Ascending aorta (tissue), 2 donors: ENCODE measurements around the gene C6orf89. TPM values are rescaled to one million over a fixed set of nuclear protein-coding genes. Genes with fewer than 3 reads are reported as not detected.

Experiments used
- DNase-seq, 2 donors: peaks; one replicate each; pipeline ENCODE4 v3.0.0-alpha.2; 2019; ENCODE audit warnings: low spot score in 2 of 2
- H3K27ac ChIP-seq, 2 donors: fragments of 200-600 bp; sonication (generic); one replicate each; pipeline ENCODE4 v1.5.1; 2016 to 2017; ENCODE audit warnings: mild to moderate bottlenecking in 1 of 2
- H3K27me3 ChIP-seq: fragments of 200-600 bp; sonication (generic); one replicate; pipeline ENCODE4 v1.5.1; 2017
- H3K36me3 ChIP-seq, 2 donors: fragments of 200-600 bp; sonication (generic); one replicate each; pipeline ENCODE4 v1.5.1; 2016
- H3K4me1 ChIP-seq, 2 donors: fragments of 200-600 bp; sonication (generic); one replicate each; pipeline ENCODE4 v1.5.1; 2016 to 2017; ENCODE audit warnings: mild to moderate bottlenecking in 1 of 2
- H3K4me3 ChIP-seq, 2 donors: fragments of 200-600 bp; sonication (generic); one replicate each; pipeline ENCODE4 v1.5.1; 2016 to 2017; ENCODE audit warnings: mild to moderate bottlenecking in 1 of 2
- H3K9me3 ChIP-seq, 2 donors: fragments of 200-600 bp; sonication (generic); one replicate each; pipeline ENCODE4 v1.5.1; 2016
- CTCF ChIP-seq, 3 experiments: fragments of 200-600 bp in 2 of 3; fragments of 450-650 bp in 1 of 3; sonication (generic) in 2 of 3; IDR thresholded peaks; one replicate each; pipeline ENCODE4 v1.5.1; 2016 to 2019; ENCODE audit warnings: antibody characterized with exemption in 3 of 3, mild to moderate bottlenecking in 1 of 3, moderate library complexity in 1 of 3
- intact Hi-C: fragments of 100-400 bp; cut with DNase I; formaldehyde crosslinking; loops from one replicate; pipeline ENCODE4 v1.15.1; 2023
- total RNA-seq: library from RNA; depleted of rRNA; stranded (reverse); fragments of >200 nt; gene quantifications from one replicate; pipeline ENCODE4 v1.1.0, GENCODE V29; 2016

The C6orf89 gene
- total RNA-seq, 1 donor from 2014 or later, result 21.6 TPM

DNA sequence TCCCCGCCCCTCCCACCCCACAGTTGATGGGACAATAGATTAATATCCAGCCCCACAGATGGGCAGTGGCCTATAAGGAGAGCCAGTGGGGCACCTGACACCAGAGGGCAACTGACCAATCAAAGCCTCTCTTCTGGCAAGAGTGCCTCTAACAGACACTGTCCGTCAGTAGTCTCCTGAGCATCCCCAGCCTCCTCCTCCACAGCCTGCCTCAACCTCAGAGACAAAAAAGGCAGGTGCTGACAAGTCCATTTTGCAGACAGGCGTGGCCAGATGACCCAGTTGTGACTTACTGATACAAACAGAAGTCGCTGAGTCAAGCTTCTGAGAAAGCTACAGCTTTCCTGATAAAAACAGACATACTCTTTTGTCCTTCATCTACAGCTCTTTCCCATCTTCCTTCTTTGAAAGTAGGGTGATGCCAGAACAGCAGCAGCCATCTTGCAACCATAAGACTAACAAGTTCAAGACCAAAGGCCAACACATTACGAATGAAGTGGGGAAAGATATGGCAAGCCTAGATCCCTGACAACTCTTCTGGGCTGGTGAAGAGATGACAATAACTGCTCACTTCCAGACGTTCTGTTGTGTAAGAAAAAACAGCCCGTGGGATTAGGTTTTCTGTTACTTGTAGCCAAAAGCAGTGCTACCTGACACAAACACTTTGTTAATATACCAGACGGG is 23.4 kb upstream of the C6orf89 start:
- intact Hi-C loops, result no loop called here
- TF ChIP-seq CTCF (IDR thresholded peaks at IDR 0.05), result no peak
- peaks cover 0 to 4% of the 10 kb centered on the region in 2 donors for H3K36me3 ChIP-seq

GRCh38 chr6:36862848-36863382 is 22.8 kb upstream of the C6orf89 start:
- Histone ChIP-seq H3K27me3 (no peaks in the 10 kb centered on the region), H3K27ac (no peak overlapping the region), H3K9me3 (no peaks in the 10 kb centered on the region), H3K4me3 (no peak overlapping the region), H3K4me1 (peaks cover 0 to 2% of the 10 kb centered on the region in 2 donors), H3K36me3 (peaks cover 2 to 4% of the 10 kb centered on the region in 2 donors)
- intact Hi-C loops, result no loop called here
- no peak for TF ChIP-seq CTCF (IDR thresholded peaks at IDR 0.05)
- no peak for DNase-seq

More for the DNA sequence above, 23.4 kb upstream of the C6orf89 start:
- no peaks in the 10 kb centered on the region for H3K27me3 ChIP-seq
- no peaks in the 10 kb centered on the region for H3K9me3 ChIP-seq
- no peak for DNase-seq
- no peak overlapping the region for H3K27ac ChIP-seq
- H3K4me3 ChIP-seq, result no peak overlapping the region
- peaks cover 0 to 2% of the 10 kb centered on the region in 2 donors for H3K4me1 ChIP-seq

- TF ChIP-seq CTCF (IDR thresholded peaks at IDR 0.05), result no peak
- Histone ChIP-seq H3K4me1 (no peaks in the 10 kb centered on the region), H3K36me3 (peaks cover 3 to 4% of the 10 kb centered on the region in 2 donors), H3K9me3 (no peaks in the 10 kb centered on the region), H3K27me3 (no peaks in the 10 kb centered on the region), H3K27ac (no peak overlapping the region), H3K4me3 (no peak overlapping the region)
- intact Hi-C loops, result no loop called here
- no peak for DNase-seq
Observed at GRCh38 chr6:36863670-36864540, 21.8 kb upstream of the C6orf89 start.

- no peaks in the 10 kb centered on the region for H3K9me3 ChIP-seq
- H3K4me1 ChIP-seq, result no peaks in the 10 kb centered on the region
- DNase-seq, result no peak
- no peak for TF ChIP-seq CTCF (IDR thresholded peaks at IDR 0.05)
- H3K27me3 ChIP-seq, result no peaks in the 10 kb centered on the region
- no peak overlapping the region for H3K4me3 ChIP-seq
- intact Hi-C loops, result no loop called here
- peaks cover 4 to 7% of the 10 kb centered on the region in 2 donors for H3K36me3 ChIP-seq
- no peak overlapping the region for H3K27ac ChIP-seq
Observed at GRCh38 chr6:36865835-36866234, 19.9 kb upstream of the C6orf89 start.

GRCh38 chr6:36867471-36868224 is 18.1 kb upstream of the C6orf89 start:
- H3K36me3 ChIP-seq, result peaks cover 3 to 7% of the 10 kb centered on the region in 2 donors
- H3K4me1 ChIP-seq, result no peaks in the 10 kb centered on the region
- H3K9me3 ChIP-seq, result no peaks in the 10 kb centered on the region
- DNase-seq, result no peak
- TF ChIP-seq CTCF (IDR thresholded peaks at IDR 0.05), result no peak
- intact Hi-C loops, result no loop called here
- H3K4me3 ChIP-seq, result no peak overlapping the region
- H3K27ac ChIP-seq, result no peak overlapping the region
- no peaks in the 10 kb centered on the region for H3K27me3 ChIP-seq
